GM12801 (cell line): ENCODE data around the gene ACOT11.

Experiments used
- CTCF ChIP-seq: IDR thresholded peaks from one replicate; pipeline ENCODE4 v1.5.1; 2011; ENCODE audit warnings: control low read depth; ENCODE audit not compliant: insufficient read length; ENCODE audit errors: extremely low read depth

Gene ACOT11

DNA sequence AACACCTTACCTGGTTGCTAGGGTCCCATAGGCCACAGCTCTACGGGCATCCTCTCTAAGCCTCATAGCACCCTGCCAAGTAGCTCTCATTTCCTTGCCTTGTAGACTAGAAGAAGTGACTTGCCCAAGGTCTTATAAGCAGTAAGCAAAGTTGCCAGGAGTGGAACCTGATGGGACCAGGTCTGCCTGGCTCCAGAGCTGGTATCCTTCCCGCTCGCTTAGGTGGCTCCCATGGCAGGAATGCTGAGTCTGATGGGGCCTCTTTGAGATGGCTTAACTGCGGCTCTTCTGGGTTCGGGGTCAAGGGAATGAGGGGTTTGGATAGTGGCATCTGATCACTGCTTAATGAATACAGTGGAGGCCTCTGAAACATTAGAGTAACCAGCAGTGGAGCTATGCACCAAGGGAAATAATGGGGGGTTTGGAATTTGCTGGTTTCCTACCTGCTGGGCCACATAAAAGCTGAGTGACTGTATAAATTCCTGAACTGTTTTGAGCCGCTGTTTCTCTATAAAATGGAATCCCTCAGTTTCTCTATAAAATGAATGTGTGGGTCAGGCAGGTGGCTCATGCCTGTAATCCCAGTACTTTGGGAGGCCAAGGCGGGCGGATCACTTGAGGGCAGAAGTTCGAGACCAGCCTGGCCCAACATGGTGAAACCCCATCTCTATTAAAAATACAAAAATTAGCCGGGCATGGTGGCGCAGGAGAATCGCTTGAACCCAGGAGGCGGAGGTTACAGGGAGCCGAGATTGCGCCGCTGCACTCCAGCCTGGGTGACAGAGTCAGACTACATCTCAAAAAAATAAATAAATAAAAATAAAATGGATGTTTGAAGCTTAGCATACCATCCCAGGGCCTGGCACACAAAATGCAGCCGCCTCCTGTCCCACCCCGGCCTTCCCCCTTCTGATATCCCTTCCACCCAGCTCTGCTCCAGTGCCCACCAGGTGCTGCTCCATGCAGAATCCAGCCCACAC is 62.9 kb downstream of the ACOT11 start:
- TF ChIP-seq CTCF, result no peak

DNA sequence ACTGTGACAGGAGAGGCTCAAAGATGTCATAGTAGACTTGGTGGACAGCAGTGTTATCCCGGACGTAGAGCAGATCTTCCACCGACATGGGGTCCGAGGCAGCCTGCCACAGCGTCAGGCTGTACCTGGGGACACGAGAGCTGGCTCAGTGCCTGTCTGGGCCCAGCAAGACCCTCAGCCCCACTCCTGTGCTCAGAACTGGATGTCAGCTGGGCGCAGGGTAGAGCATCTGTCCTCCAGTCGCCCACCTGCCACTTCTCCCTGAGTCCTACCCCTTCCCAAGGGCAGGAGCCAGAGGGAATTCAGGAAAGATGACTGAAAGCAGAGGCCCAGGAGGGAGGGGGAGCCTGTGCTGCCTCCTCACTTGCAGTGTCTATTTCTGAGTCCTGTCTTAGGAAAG is 63.6 kb downstream of the ACOT11 start:
- no peak for TF ChIP-seq CTCF

- TF ChIP-seq CTCF, result no peak
These were observed 66.0 kb downstream of the ACOT11 start for GRCh38 chr1:54614024-54614423.

DNA sequence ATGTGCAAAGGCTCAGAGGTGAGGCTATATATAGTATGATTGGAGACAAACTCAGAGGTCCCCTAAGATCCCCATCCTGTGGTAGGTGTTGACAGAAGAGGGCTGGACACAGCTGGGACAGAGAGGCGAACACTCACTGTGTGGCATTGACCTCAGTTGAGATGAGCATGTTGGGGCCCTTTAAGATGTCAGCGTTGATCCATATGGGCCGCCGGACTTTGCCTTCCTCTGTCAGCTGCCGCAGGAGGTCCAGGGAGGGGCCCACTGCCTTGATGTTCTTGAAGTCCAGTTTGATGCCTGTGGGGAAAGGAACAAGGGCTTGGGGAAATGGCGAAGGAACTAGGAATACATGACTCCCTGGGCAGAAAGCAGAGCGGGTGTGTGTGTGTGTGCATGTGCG is 66.5 kb downstream of the ACOT11 start:
- no peak for TF ChIP-seq CTCF

DNA sequence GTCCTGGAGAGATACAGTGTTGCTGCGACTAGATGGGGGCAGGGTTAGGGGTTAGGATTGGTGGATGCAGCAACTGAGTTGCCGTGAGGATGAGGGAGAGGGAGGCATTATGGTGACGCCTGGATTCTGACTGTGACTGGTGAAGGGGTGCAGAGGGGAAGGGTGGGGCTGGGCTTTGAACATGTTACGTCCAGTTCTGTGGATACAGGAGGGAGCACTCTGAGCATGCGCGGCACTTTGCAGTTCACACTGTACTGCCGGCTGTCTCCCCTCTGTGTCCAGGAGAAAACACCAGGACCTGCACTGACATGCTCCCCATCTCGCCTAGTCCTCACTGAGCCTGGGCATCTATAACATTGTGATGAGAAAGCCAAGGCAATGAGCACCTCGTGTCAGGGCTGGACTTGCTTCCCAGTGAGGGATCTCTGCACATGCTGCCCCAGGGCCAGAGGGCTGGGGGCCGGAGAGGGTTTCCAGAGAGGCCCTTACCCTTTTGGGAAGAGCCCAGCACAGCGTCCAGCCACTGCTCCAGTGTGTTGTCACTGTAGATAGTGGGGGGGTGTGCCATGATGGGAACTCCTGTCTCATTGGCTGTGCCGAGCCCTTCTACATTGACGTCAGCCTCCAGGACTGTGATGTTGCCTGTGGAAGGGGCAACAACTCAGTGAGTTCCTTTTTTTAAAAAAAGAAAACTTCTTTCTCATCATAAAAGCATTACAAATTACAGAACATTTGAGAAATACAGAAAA is 67.7 kb downstream of the ACOT11 start:
- TF ChIP-seq CTCF, result no peak

DNA sequence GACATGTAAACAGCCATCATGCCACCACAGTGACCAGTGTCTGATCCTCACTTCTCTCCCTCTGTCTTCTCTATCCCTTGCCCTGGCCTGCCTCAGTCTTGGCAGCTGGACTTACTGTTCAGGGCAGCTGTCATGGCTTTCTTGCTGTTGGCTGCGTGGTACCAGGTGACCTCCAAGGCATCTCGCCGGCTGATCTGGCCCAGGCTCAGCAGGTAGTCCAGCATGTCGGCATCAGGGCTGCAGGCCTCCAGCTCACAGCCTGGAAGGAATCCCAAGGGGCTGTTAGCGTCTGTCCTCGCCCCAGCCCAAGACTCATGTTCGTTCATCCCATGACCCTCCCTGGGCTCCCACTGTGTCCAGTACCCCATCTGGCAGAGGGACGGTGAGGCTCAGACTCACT is 71.7 kb downstream of the ACOT11 start:
- TF ChIP-seq CTCF, result no peak

- TF ChIP-seq CTCF, result no peak
These were observed 75.4 kb downstream of the ACOT11 start, which contains the start of gene FAM151A for GRCh38 chr1:54623216-54624007. TSS of gene FAM151A (minus strand) at chr1:54623525. CDS start at chr1:54623395, 130 bp downstream.
